Peyer's patch (tissue), 4 donors: ENCODE data around the gene ATG10.

ENCODE experiments used
- POLR2A ChIP-seq, 2 donors: fragments of 450-650 bp; IDR thresholded peaks; one replicate each; pipeline ENCODE4 v1.5.1; 2017; ENCODE audit warnings: antibody characterized with exemption in 2 of 2, mild to moderate bottlenecking in 2 of 2, moderate library complexity in 2 of 2
- TF ChIP-seq, protein P1 (sequence below), 6 experiments: fragments of 450-650 bp in 4 of 6; fragments of 200-600 bp in 2 of 6; sonication (generic) in 1 of 6; IDR thresholded peaks; one replicate each; pipeline ENCODE4 v1.5.1; 2017 to 2019; ENCODE audit warnings: antibody characterized with exemption in 6 of 6, mild to moderate bottlenecking in 3 of 6, moderate library complexity in 1 of 6

- no peak for TF ChIP-seq POLR2A (IDR thresholded peaks at IDR 0.05)
- TF ChIP-seq, protein P1, sequence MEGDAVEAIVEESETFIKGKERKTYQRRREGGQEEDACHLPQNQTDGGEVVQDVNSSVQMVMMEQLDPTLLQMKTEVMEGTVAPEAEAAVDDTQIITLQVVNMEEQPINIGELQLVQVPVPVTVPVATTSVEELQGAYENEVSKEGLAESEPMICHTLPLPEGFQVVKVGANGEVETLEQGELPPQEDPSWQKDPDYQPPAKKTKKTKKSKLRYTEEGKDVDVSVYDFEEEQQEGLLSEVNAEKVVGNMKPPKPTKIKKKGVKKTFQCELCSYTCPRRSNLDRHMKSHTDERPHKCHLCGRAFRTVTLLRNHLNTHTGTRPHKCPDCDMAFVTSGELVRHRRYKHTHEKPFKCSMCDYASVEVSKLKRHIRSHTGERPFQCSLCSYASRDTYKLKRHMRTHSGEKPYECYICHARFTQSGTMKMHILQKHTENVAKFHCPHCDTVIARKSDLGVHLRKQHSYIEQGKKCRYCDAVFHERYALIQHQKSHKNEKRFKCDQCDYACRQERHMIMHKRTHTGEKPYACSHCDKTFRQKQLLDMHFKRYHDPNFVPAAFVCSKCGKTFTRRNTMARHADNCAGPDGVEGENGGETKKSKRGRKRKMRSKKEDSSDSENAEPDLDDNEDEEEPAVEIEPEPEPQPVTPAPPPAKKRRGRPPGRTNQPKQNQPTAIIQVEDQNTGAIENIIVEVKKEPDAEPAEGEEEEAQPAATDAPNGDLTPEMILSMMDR (IDR thresholded peaks at IDR 0.05) = no peak
Observed at GRCh38 chr5:81965524-81965923, 6.3 kb upstream of the ATG10 start.
